K562 (cell line): ENCODE results near the gene ENG. TPM values are rescaled to one million over a fixed set of nuclear protein-coding genes. Genes with fewer than 3 reads are reported as not detected.

Experiments used
- FOS ChIP-seq: IDR thresholded peaks from 3 replicates; pipeline ENCODE4 v1.6.1; 2011; ENCODE audit not compliant: insufficient read length; ENCODE audit errors: extremely low read depth
- FOXA3 ChIP-seq, 2 experiments: fragments of 450-650 bp in 1 of 2; sonication (generic) in 1 of 2; formaldehyde crosslinking; IDR thresholded peaks in 1 of 2; conservative IDR thresholded peaks in 1 of 2; 2 replicates each; pipeline versions ENCODE4 v1.4.0 to v1.8.0; 2020 to 2022; ENCODE audit warnings: mild to moderate bottlenecking in 2 of 2, missing genetic modification reagents in 1 of 2
- GABPB1 ChIP-seq: sonication (generic); formaldehyde crosslinking; IDR thresholded peaks from 2 replicates; pipeline ENCODE4 v1.8.0; 2022; ENCODE audit warnings: mild to moderate bottlenecking, missing genetic modification reagents
- HDGF ChIP-seq: fragments of 450-650 bp; IDR thresholded peaks from 2 replicates; pipeline ENCODE4 v1.6.1; 2016
- JUND ChIP-seq, 2 experiments: IDR thresholded peaks; 2 replicates in 1 of 2; 3 replicates in 1 of 2; pipeline ENCODE4 v1.6.1; 2011; ENCODE audit warnings: borderline replicate concordance in 2 of 2, low read depth in 2 of 2, low read length in 2 of 2, improper control_type of control experiment in 1 of 2, missing biosample characterization in 1 of 2, missing genetic modification characterization in 1 of 2, missing genetic modification reagents in 1 of 2
- MBD2 ChIP-seq: sonication (generic); IDR thresholded peaks from 2 replicates; pipeline ENCODE4 v1.6.1; 2016; ENCODE audit warnings: low read depth, borderline replicate concordance
- NFIX ChIP-seq: fragments of 250-450 bp; sonication (Bioruptor Pico); IDR thresholded peaks from 2 replicates; pipeline ENCODE4 v1.4.0; 2020; ENCODE audit warnings: low read depth, mild to moderate bottlenecking, moderate library complexity
- SNIP1 ChIP-seq: fragments of 450-650 bp; IDR thresholded peaks from 2 replicates; pipeline ENCODE4 v1.7.1; 2017; ENCODE audit warnings: low read depth, mild to moderate bottlenecking
- SREBF1 ChIP-seq: fragments of 150-350 bp; IDR thresholded peaks from 2 replicates; pipeline ENCODE4 v1.6.1; 2014; ENCODE audit warnings: antibody characterized with exemption, low read depth, low read length, borderline replicate concordance
- ZNF699 ChIP-seq: fragments of 250-450 bp; sonication (Bioruptor Pico); IDR thresholded peaks from 2 replicates; pipeline ENCODE4 v1.8.0; 2021; ENCODE audit warnings: mild to moderate bottlenecking, moderate library complexity; ENCODE audit not compliant: insufficient replicate concordance
- polyA plus RNA-seq, 8 experiments: library from polyadenylated mRNA; depleted of rRNA in 4 of 8; stranded (reverse) in 5 of 8; unstranded in 3 of 8; fragments of >200 nt; fragmentation: Nextera tagmentation in 2 of 8; fragmentation: Illumina TruSeq in 1 of 8; extraction: Ambion mirVana in 2 of 8; extraction: Trizol in 1 of 8; gene quantifications; 2 replicates each; pipeline versions ENCODE4 v1.2.1 to v1.2.3, GENCODE V29; 2011 to 2014; ENCODE audit warnings: inconsistent platforms in 1 of 8, missing spikeins in 1 of 8
- total RNA-seq, 7 experiments: library from RNA; depleted of rRNA in 6 of 7; stranded (reverse); fragments of >200 nt in 6 of 7; fragmentation: Illumina TruSeq in 2 of 7; extraction: Trizol in 2 of 7; gene quantifications; 2 replicates each; pipeline versions ENCODE4 v1.2.1 to v1.2.3, GENCODE V29; 2011 to 2021; ENCODE audit warnings: low replicate concordance in 1 of 7
- TF ChIP-seq, protein P1 (sequence below): conservative IDR thresholded peaks from 2 replicates; pipeline ENCODE4 v1.6.1; 2011; ENCODE audit warnings: low read depth, mild to moderate bottlenecking, low read length; ENCODE audit not compliant: control insufficient read depth
- TF ChIP-seq, protein P2 (sequence below): fragments of 450-650 bp; IDR thresholded peaks from 2 replicates; pipeline ENCODE4 v1.6.1; 2014; ENCODE audit warnings: low read depth, mild to moderate bottlenecking, moderate library complexity, borderline replicate concordance
- TF ChIP-seq, protein P3 (sequence below): sonication (generic); formaldehyde crosslinking; IDR thresholded peaks from 2 replicates; pipeline ENCODE4 v1.8.0; 2022; ENCODE audit warnings: mild to moderate bottlenecking, missing genetic modification reagents
- TF ChIP-seq, protein P4 (sequence below): sonication (generic); formaldehyde crosslinking; IDR thresholded peaks from 2 replicates; pipeline ENCODE4 v1.8.0; 2023; ENCODE audit warnings: missing genetic modification reagents, mild to moderate bottlenecking, borderline replicate concordance

ENG gene
- total and polyA plus RNA-seq, 9 of the 15 experiments (the other 6 are each of a cell fraction or from before 2014, with no cell fraction given) = 0.04 to 0.40 (median 0.14) TPM; not detected in 1

DNA sequence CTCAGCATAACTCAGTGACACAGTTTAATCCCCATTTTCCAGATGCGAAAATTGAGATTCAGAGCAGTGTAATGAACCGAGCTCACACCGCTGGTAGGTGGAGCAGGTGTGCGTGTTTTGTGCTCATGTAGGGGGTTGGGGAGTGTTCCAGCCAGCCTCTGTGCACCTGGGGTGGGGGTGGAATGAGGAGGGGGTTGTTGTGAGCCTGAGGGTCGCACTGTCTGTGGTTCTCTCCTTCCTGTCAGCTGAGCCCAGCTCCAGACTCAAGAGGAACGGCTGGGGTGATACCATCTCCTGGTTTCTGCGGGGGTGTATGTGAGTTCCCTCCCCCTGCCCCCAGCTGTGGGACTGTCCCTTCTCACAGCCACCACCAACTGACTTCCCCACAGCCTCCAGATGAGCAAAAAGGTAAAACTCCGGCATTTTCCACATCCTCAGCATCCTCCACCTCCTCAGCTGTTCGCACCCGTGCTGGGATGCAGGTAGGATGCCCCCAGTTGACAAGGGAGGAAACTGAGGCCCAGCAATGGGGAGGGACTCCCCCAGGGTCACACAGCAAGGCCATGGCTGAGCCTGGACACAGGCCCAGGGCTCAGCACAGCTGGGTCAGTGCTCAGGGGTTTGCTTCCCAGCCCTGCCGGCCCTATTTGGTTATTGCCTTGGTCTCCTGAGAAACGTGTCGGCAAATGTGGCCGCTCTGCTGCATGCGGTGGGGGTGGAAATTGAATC, 78.1 kb downstream of the ENG start (continued):
- TF ChIP-seq, protein P1, sequence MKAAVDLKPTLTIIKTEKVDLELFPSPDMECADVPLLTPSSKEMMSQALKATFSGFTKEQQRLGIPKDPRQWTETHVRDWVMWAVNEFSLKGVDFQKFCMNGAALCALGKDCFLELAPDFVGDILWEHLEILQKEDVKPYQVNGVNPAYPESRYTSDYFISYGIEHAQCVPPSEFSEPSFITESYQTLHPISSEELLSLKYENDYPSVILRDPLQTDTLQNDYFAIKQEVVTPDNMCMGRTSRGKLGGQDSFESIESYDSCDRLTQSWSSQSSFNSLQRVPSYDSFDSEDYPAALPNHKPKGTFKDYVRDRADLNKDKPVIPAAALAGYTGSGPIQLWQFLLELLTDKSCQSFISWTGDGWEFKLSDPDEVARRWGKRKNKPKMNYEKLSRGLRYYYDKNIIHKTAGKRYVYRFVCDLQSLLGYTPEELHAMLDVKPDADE = 0 out of 2 replicates have a peak, but pooled peaks have one; percentile 43
- TF ChIP-seq NFIX (CRISPR knock-in tag) (no peak), FOS (no peak), ZNF699 (no peak), MBD2 (peak; percentile 88; the same call in 1 of the 2 replicates), JUND (IDR thresholded peaks at IDR 0.05; ENCODE audit: borderline replicate concordance, low read depth, low read length) (peak; percentile 99), JUND (tag; IDR thresholded peaks at IDR 0.05; ENCODE audit: borderline replicate concordance, low read depth, low read length) (no peak), HDGF (peak; percentile 80; the same call in 1 of the 2 replicates), SREBF1 (peak; percentile 74; the same call in 1 of the 2 replicates), GABPB1 (peak; percentile 21; the same call in 1 of the 2 replicates), SNIP1 (no peak), FOXA3 (CRISPR knock-in tag; conservative IDR thresholded peaks at IDR 0.05 in 1 of 2, IDR thresholded peaks at IDR 0.05 in 1 of 2) (peak in 1 of 2 experiments; percentile 29; a peak in 1 of 4 replicates)
- TF ChIP-seq, protein P2, sequence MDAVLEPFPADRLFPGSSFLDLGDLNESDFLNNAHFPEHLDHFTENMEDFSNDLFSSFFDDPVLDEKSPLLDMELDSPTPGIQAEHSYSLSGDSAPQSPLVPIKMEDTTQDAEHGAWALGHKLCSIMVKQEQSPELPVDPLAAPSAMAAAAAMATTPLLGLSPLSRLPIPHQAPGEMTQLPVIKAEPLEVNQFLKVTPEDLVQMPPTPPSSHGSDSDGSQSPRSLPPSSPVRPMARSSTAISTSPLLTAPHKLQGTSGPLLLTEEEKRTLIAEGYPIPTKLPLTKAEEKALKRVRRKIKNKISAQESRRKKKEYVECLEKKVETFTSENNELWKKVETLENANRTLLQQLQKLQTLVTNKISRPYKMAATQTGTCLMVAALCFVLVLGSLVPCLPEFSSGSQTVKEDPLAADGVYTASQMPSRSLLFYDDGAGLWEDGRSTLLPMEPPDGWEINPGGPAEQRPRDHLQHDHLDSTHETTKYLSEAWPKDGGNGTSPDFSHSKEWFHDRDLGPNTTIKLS = no peak
- TF ChIP-seq, protein P3, sequence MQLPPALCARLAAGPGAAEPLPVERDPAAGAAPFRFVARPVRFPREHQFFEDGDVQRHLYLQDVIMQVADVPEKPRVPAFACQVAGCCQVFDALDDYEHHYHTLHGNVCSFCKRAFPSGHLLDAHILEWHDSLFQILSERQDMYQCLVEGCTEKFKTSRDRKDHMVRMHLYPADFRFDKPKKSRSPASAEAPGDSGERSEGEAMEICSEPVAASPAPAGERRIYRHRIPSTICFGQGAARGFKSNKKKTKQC (CRISPR knock-in tag) = peak; percentile 59; the same call in 1 of the 2 replicates
- TF ChIP-seq, protein P4, sequence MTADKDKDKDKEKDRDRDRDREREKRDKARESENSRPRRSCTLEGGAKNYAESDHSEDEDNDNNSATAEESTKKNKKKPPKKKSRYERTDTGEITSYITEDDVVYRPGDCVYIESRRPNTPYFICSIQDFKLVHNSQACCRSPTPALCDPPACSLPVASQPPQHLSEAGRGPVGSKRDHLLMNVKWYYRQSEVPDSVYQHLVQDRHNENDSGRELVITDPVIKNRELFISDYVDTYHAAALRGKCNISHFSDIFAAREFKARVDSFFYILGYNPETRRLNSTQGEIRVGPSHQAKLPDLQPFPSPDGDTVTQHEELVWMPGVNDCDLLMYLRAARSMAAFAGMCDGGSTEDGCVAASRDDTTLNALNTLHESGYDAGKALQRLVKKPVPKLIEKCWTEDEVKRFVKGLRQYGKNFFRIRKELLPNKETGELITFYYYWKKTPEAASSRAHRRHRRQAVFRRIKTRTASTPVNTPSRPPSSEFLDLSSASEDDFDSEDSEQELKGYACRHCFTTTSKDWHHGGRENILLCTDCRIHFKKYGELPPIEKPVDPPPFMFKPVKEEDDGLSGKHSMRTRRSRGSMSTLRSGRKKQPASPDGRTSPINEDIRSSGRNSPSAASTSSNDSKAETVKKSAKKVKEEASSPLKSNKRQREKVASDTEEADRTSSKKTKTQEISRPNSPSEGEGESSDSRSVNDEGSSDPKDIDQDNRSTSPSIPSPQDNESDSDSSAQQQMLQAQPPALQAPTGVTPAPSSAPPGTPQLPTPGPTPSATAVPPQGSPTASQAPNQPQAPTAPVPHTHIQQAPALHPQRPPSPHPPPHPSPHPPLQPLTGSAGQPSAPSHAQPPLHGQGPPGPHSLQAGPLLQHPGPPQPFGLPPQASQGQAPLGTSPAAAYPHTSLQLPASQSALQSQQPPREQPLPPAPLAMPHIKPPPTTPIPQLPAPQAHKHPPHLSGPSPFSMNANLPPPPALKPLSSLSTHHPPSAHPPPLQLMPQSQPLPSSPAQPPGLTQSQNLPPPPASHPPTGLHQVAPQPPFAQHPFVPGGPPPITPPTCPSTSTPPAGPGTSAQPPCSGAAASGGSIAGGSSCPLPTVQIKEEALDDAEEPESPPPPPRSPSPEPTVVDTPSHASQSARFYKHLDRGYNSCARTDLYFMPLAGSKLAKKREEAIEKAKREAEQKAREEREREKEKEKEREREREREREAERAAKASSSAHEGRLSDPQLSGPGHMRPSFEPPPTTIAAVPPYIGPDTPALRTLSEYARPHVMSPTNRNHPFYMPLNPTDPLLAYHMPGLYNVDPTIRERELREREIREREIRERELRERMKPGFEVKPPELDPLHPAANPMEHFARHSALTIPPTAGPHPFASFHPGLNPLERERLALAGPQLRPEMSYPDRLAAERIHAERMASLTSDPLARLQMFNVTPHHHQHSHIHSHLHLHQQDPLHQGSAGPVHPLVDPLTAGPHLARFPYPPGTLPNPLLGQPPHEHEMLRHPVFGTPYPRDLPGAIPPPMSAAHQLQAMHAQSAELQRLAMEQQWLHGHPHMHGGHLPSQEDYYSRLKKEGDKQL (CRISPR knock-in tag) = no peak
